ENCODE measurements around the gene CMYA5.

CMYA5 gene

DNA sequence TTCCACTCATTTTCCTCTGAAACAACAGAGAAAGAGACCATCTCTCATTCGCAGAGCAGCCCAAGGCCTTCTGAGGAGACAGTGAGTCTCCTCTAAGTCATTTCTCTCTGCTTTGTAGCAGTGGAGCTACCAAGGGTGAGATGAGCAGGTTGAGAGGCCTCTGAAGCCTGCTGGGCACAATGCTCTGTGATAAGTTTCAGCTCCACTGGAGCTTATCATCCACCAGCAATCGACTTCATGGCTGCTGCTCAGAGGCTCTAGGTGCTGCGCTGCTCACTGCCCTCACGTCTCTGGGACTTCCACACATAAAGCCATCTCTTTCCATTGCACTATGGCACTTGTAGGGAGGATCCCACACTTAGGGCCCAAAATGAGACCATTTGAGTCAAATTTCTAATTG, 96.3 kb downstream of the CMYA5 start:
- TF ChIP-seq, protein P1, sequence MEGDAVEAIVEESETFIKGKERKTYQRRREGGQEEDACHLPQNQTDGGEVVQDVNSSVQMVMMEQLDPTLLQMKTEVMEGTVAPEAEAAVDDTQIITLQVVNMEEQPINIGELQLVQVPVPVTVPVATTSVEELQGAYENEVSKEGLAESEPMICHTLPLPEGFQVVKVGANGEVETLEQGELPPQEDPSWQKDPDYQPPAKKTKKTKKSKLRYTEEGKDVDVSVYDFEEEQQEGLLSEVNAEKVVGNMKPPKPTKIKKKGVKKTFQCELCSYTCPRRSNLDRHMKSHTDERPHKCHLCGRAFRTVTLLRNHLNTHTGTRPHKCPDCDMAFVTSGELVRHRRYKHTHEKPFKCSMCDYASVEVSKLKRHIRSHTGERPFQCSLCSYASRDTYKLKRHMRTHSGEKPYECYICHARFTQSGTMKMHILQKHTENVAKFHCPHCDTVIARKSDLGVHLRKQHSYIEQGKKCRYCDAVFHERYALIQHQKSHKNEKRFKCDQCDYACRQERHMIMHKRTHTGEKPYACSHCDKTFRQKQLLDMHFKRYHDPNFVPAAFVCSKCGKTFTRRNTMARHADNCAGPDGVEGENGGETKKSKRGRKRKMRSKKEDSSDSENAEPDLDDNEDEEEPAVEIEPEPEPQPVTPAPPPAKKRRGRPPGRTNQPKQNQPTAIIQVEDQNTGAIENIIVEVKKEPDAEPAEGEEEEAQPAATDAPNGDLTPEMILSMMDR (IDR thresholded peaks at IDR 0.05; ENCODE audit: low read depth, low read length), result no peak
- no peak for DNase-seq
- H3K27ac ChIP-seq, result no peak overlapping the region
- no peak overlapping the region for H3K4me3 ChIP-seq (ENCODE audit: low read depth, low read length)
- H3K27me3 ChIP-seq (ENCODE audit: insufficient read depth, low read depth, severe bottlenecking), result no peaks in the 10 kb centered on the region
- no peaks in the 10 kb centered on the region for H3K9me3 ChIP-seq (ENCODE audit: severe bottlenecking)
- H3K36me3 ChIP-seq, result no peaks in the 10 kb centered on the region

DNA sequence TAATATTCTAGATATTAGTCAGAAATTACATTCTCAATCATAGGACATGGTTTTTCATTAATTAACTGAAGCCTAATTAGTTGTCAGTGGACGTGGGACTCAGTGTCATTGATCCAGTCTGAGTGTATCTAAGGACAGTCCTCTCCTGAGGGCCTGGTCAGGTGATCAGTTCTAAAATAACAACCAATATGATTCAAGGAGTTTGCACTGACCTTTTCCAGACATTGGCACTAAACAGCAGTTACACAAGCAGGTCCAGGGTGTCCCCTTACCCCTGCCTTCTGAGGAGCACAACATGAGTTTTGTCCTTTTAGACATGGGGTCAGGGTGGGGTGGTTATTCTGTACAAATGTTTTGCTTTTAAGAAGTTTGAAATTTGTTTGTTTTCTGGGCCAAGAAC, 97.8 kb downstream of the CMYA5 start:
- H3K9me3 ChIP-seq (ENCODE audit: severe bottlenecking), result no peaks in the 10 kb centered on the region
- DNase-seq, result no peak
- H3K36me3 ChIP-seq, result no peaks in the 10 kb centered on the region
- TF ChIP-seq, protein P1 (IDR thresholded peaks at IDR 0.05; ENCODE audit: low read depth, low read length), result no peak
- no peaks in the 10 kb centered on the region for H3K27me3 ChIP-seq (ENCODE audit: insufficient read depth, low read depth, severe bottlenecking)
- H3K4me3 ChIP-seq (ENCODE audit: low read depth, low read length), result no peak overlapping the region
- H3K27ac ChIP-seq, result no peak overlapping the region

DNA sequence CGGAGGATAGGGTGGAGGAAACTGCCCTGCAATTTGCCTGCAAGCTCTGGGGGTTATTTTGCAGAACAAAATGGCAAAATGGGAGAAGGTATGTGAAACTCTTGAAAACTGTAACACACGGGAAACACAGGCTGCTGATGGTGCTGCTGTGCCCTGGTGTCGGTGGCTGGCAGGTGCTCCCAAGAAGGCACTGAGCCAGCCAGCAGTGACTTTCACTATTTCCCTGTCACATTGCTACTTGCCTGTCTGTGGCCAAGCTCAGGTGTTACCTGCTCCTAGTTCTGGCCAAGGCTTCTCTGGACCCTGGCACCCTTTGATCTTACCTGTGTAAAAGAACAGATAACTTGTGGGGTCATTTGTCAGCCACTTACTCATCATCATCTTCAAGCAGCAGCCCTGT, 102.2 kb downstream of the CMYA5 start:
- DNase-seq, result no peak
- Histone ChIP-seq H3K27ac (no peak overlapping the region), H3K36me3 (no peaks in the 10 kb centered on the region), H3K4me3 (ENCODE audit: low read depth, low read length) (no peak overlapping the region), H3K27me3 (ENCODE audit: insufficient read depth, low read depth, severe bottlenecking) (no peaks in the 10 kb centered on the region), H3K9me3 (ENCODE audit: severe bottlenecking) (no peaks in the 10 kb centered on the region)
- TF ChIP-seq, protein P1 (IDR thresholded peaks at IDR 0.05; ENCODE audit: low read depth, low read length), result no peak

DNA sequence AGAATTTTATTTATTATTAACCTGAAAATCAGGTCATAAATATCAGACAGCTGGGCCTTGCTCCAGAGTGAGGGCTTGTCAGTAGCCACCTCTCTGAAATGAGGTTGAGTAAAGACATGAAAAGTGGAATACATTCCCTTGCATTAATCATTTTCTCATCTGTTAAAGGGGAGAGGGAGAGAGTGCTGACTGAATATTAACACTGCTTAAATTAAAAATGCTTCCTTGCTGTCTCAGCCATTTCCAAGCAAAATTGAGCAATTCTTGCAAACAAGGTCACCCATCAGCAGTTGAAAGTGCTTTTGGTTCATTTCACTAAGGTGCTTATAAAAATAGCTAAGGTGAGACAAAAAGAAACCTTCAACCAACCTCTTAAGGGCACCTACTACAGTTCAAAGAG, 102.8 kb downstream of the CMYA5 start:
- Histone ChIP-seq H3K27me3 (ENCODE audit: insufficient read depth, low read depth, severe bottlenecking) (no peaks in the 10 kb centered on the region), H3K36me3 (no peaks in the 10 kb centered on the region), H3K27ac (no peak overlapping the region), H3K9me3 (ENCODE audit: severe bottlenecking) (no peaks in the 10 kb centered on the region), H3K4me3 (ENCODE audit: low read depth, low read length) (no peak overlapping the region)
- TF ChIP-seq, protein P1 (IDR thresholded peaks at IDR 0.05; ENCODE audit: low read depth, low read length), result no peak
- no peak for DNase-seq

DNA sequence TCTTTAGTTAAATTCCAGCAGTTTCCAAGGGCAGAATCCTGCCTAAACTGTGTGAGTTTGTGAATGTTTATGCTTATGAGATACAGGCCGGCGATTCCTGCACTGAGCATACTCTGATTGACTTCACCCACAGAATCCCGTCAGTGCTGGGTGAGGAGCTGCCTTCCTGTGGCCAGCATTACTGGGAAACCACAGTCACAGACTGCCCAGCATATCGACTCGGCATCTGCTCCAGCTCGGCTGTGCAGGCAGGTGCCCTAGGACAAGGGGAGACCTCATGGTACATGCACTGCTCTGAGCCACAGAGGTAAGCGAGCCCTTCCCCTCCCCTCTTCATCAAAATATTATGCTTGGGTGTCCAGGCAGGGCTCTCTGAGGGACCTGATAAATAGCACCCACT, 103.7 kb downstream of the CMYA5 start:
- Histone ChIP-seq H3K36me3 (no peaks in the 10 kb centered on the region), H3K9me3 (ENCODE audit: severe bottlenecking) (no peaks in the 10 kb centered on the region), H3K4me3 (ENCODE audit: low read depth, low read length) (no peak overlapping the region), H3K27me3 (ENCODE audit: insufficient read depth, low read depth, severe bottlenecking) (no peaks in the 10 kb centered on the region), H3K27ac (no peak overlapping the region)
- TF ChIP-seq, protein P1 (IDR thresholded peaks at IDR 0.05; ENCODE audit: low read depth, low read length), result no peak
- DNase-seq, result no peak

DNA sequence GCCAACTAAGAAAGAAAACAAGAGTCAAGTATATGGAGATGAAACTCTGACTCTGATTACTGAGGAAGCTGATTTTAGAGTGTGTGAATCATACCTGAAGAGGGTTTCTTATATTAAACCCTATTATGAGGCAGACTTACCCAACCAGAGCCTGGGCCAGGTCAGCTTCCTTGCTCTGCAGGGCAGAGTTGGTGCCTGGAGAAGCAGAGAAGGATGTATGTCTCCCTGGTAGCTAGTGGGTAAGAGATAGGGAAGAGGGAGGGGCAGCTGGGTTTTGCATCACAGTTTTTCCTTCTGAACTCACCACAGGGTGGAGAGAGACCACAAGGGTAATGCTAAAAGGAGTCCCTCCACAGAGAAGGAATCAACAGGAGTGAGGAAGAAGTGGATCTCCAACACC, 104.1 kb downstream of the CMYA5 start:
- Histone ChIP-seq H3K9me3 (ENCODE audit: severe bottlenecking) (no peaks in the 10 kb centered on the region), H3K27ac (no peak overlapping the region), H3K4me3 (ENCODE audit: low read depth, low read length) (no peak overlapping the region), H3K36me3 (no peaks in the 10 kb centered on the region), H3K27me3 (ENCODE audit: insufficient read depth, low read depth, severe bottlenecking) (no peaks in the 10 kb centered on the region)
- TF ChIP-seq, protein P1 (IDR thresholded peaks at IDR 0.05; ENCODE audit: low read depth, low read length), result no peak
- DNase-seq, result no peak
